ENCODE measurements around the gene ANKRD27.
A peak's percentile ranks its signal among the peaks of the same experiment; 100 is the strongest.
"Not testable (repeated sequence)": the region's sequence is repeated elsewhere in the genome, so short reads cannot be mapped to it uniquely, and the experiment has no call there.

The ANKRD27 gene

DNA sequence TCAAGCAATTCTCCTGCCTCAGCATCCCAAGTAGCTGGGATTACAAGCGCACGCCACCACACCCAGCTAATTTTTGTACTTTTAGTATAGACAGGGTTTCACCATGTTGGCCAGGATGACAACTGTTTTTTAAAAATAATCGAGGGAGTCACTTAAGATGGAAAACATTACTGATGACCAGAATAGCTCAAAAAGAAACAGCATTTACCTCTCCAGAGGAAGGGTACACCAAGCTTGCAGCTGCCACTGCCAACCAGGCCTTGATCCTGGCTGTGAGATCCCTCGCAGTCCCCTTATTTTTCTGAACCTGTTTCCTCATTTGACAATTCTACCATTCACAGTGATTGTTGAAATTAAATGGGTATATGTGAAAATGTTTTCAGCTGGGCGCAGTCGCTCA is 79.5 kb downstream of the ANKRD27 start:
- no peak for DNase-seq

DNA sequence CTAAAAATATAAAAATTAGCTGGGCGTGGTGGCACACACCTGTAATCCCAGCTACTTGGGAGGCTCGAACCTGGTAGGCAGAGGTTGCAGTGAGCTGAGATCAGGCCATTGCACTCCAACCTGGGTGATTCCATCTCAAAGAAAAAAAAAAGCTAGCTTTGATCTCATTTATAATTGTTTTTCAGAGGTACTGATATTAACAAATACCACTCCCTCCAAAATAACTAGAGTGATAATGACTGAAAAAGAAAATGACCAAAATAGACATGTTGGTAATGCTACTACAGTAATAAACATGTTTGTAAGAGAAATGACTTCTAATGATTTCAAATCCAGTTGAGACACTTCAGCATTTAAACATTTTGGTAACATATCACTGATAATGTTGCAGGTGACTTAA is 81.0 kb downstream of the ANKRD27 start:
- no peak for DNase-seq

DNA sequence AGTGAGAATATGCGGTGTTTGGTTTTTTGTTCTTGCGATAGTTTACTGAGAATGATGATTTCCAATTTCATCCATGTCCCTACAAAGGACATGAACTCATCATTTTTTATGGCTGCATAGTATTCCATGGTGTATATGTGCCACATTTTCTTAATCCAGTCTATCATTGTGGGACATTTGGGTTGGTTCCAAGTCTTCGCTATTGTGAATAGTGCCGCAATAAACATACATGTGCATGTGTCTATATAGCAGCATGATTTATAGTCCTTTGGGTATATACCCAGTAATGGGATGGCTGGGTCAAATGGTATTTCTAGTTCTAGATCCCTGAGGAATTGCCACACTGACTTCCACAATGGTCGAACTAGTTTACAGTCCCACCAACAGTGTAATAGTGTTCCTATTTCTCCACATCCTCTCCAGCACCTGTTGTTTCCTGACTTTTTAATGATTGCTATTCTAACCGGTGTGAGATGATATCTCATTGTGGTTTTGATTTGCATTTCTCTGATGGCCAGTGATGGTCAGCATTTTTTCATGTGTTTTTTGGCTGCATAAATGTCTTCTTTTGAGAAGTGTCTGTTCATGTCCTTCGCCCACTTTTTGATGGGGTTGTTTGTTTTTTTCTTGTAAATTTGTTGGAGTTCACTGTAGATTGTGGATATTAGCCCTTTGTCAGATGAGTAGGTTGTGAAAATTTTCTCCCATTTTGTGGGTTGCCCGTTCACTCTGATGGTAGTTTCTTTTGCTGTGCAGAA is 87.1 kb downstream of the ANKRD27 start:
- not testable (repeated sequence) for DNase-seq

DNA sequence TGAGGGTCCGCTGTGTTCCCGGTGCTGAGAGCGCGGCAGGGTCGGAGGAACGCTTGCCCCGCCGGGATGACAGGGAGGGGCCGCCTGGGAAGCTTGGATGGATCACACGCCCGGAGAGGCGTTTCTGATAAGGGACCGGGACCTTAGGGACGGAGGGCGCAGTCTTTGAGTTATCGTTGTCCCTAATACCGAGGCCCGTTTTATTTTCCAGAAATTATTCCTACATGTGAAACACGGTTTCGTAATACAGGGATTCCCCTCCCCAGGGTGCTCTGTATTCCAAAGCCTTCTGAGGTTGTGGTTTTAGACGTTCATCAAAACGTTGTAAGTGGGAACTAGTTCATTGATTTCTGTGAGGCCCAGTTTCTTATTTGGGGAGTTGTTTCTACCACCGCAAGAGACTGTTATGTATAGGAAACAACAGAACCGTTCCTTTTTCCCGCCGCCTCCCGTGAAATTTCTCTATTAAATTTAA is 93.2 kb downstream of the ANKRD27 start:
- no peak for DNase-seq

DNA sequence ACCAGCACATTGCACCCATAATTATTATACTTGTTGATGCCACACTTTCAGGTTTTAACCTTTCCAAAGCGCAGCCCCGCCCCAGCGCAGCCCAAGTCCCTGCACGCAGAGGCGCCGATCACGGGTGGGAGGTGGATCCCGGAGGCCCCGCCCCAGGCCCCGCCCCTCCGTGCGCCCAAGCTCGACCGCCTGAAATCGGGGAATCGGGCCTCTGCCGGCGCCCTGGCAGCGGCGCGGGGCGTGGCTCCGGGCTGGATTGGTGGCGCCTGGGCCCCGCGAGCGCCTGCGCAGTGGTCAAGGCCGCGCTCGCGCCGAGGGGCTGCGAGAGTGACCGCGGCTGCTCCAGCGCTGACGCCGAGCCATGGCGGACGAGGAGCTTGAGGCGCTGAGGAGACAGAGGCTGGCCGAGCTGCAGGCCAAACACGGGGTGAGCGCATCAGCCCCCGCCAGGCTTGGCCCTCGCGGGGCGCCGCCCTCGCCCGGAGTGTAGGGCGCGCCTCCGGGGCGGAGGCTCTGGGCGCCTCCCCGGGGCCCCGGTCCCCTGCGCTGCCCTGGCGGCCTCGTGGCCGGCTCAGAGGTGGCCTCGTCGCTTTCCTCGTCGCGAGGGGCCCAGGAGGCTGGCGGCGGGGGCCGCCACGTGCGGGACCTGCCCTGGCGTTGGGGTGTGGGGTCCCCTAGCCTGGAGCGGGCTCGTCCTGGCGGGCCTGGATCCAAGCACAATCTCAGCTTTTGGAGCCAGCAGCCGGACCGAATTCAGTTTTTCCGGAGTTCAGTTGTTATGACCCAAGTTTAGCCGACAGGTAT is 93.9 kb downstream of the ANKRD27 start, which contains the start of gene PDCD5:
Gene PDCD5, plus strand, starts transcription at position 290 of the 804 bp plus-strand sequence. Its CDS starts 72 bp downstream, at position 362.
- peak; percentile 88 for DNase-seq

DNA sequence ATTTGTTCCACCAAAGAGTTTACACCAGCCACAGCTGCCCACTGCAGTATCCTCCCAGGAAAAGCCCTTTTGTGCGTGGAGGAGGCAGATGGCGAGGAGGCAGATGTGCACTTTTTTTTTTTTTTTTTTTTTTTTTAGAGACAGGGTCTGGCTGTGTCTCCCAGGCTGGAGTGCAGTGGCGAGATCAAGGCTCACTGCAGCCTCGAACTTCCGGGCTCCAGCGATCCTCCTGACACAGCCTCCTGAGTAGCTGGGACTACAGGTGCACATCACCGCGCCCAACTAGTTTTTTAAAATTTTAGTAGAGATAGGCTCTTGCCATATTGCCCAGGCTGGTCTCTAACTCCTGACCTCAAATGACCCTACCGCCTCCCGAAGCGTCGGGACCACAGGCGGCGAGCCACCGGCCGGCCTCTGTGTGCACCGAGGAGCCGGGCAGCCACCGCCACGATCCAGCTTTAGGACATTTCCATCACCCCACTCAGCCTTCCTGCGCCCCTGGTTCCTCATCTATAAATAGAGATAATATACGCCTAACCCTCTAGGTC is 94.6 kb downstream of the ANKRD27 start:
- no peak for DNase-seq

DNA sequence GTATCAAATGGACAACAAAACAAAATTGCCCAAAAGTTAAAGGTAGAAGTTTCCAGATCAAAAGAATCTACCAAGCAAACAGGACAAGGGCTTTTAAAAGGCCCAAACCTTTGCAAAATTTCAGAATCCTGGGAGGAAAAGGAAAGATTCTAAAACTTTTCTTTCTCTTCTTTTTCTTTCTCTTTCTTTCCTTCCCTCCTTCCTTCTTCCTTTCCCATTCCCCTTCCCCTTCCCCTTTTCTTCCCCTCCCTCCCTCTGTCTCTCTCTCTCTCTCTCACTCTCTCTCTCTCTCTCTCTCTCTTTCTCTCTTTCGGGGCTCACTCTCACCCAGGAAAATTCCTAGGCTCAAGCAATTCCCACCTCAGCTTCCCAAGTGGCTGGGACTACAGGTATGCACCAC is 98.2 kb downstream of the ANKRD27 start:
- no peak for DNase-seq

DNA sequence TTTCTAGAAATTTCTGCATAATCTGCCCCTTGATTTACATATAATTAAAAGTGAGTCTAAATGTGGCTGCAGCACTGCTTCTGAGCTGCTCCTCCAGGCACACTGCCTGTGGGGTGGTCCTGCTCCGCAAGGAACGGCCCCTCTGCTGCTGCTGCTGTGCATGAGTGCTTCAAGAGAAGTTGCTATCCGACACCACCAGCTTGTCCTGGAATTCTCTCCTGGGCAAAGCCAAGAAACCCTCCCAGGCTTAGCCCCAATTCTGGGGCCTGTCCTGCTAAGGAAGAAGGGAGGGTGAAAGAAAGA is 101.5 kb downstream of the ANKRD27 start:
- no peak for DNase-seq

DNA sequence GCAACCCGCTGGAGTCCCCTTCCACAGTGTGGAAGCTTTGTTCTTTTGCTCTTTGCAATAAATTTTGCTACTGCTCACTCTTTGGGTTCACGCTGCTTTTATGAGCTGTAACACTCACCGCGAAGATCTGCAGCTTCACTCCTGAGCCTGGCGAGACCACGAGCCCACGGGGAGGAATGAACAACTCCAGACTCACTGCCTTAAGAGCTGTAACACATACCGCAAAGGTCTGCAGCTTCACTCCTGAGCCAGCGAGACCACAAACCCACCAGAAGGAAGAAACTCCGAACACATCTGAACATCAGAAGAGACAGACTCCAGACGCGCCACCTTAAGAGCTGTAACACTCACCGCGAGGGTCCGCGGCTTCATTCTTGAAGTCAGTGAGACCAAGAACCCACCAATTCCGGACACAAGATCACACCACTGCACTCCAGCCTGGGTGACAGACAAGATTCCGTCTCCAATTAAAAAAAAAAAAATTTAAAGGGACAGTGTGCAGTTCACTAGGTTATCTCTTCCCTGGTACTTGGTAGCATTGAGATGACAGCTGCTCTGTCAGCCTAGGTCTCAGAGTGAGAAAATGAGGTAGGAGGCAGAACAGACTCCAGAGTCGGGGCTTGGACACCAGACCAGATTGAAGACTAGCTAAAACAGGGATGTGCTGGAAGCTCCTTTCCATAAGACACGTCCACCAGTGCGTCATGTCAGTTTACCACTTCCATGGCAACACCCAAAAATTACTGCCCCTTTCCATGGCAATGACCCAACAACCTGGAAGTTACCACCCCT is 102.1 kb downstream of the ANKRD27 start:
- not testable (repeated sequence) for DNase-seq

DNA sequence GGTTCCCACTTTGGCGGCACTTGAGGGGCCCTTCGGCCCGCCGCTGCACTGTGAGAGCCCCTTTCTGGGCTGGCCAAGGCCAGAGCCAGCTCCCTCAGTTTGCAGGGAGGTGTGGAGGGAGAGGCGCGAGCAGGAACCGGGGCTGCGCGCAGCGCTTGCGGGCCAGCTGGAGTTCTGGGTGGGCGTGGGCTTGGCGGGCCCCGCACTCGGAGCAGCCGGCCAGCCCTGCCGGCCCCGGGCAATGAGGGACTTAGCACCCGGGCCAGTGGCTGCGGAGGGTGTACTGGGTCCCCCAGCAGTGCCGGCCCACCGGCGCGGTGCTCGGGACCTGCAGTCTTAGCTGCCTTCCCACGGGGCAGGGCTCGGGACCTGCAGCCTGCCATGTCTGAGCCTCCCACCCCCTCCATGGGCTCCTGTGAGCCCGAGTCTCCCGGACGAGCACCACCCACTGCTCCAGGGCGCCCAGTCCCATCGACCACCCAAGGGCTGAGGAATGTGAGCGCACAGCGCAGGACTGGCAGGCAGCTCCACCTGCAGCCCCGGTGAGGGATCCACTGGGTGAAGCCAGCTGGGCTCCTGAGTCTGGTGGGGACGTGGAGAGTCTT is 103.4 kb downstream of the ANKRD27 start:
- not testable (repeated sequence) for DNase-seq

DNA sequence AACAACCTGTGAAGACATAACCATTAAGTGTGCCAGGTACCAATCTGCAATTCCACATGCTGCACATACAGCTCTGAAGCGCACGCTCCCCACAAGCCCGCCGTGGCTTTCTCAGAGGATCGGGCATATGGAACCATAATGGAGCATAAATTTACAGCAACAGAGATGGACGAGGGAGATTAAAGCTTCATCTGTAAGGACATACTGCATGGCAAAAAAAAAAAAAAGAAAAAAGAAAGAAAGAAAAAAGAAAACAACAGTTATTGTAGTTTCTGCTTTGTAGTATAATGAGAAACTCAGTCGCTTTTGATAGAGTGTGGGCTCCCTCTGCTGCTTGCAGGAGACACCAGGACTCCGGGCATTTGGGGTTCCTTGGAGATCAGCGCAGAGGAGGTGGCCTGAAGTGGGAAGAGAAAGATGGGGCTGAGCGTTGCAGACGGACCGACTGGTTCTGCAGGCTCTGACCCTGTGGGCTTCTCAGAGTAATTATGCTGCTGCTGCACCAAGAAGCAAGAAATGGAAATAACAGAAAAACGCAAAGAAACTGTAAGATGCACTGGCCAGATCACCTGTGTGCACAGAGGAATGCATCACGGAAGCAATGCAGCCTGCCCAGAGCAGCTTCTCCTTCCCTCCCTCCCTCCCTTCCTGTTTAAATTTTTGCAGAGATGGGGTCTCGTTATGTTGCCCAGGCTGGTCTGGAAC is 104.7 kb downstream of the ANKRD27 start:
- no peak for DNase-seq

DNA sequence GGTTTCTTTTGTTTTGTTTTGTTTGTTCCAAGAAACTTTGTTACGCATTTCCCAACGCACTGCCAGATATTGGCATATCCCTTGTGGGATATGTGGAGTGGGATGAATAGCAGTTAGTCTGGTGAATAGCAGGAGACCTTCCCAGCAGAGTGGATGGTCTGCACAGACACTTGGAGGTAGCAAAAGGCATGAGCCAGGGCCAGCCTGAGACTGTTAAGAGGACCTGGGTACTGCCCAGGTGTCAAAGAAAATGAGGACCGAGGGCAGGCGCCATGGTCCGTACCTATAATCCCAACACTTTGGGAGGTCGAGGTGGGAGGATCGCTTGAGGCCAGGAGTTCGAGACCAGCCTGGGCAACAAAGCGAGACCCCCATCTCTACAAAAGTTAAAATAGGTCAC is 107.5 kb downstream of the ANKRD27 start:
- DNase-seq: no peak

DNA sequence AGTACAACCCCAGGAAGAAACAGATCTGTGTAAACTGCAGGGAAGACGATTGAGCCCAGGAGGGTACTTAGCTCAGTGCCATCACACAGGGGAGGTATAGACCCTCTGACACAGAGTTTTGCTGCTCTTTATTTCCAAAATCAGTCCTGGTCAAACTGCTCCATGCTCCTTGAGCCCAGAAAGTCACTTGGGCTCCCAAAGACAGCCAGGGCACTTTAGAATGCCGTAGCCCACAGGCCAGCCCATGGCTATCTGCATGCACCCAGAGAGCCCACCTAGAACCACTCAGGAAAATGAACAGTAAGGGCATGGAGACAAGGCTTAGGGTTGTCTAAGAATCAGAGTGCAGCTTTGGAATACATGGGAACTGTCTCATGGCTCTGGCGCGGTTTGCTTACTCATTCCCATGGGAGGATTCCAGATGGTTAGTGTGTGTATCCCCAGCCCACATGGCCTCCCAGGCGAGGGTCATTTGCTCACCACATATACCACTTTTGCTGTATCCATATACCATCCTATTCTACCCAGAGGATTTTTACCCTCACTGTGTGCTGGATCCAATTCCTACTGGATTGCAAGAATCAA is 108.6 kb downstream of the ANKRD27 start:
- no peak for DNase-seq

DNA sequence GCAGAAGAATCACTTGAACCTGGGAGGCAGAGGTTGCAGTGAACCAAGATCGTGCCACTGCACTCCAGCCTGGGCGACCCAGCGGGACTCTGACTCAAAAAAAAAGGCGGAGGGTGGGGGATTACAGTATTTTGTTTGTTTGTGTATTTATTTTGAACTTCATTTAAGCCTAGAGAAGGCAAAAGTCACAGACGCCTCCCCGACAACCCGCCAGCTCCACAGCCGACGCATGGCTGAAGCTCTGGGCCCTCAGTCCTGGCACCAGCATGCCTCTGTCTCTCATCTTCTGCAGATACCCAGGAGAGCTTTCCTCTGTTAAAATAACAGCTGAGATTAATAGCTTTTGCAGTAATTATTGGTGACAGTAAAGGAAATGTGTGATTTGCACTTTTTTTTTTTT is 111.2 kb downstream of the ANKRD27 start:
- no peak for DNase-seq

DNA sequence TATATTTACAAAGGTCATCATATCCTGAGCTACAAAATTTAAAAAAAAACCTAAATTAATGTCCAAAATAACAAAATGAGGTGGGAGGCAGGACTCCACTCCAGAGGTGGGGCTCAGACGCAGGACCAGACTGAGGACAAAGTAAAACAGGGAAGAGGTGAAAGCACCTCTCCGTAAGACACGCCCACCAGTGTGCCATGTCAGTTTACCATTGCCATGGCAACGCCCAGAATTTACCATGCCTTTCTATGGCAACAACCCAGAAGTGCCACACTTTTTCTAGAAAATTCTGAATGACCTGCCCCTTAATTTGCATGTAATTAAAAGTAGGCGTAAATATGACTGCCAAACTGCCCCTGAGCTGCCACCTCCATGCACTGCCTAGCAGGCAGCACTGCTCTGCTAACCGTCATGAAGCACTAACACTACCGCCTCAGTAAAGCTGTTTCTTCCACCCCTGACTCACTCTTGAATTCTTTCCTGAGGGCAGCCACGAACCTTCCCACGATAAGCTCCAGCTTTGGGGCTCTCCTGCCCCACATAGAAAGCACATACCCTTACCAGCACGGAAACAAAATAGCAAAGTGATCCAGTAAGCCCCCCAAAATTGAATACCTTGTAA is 116.3 kb downstream of the ANKRD27 start:
- DNase-seq: no peak

DNA sequence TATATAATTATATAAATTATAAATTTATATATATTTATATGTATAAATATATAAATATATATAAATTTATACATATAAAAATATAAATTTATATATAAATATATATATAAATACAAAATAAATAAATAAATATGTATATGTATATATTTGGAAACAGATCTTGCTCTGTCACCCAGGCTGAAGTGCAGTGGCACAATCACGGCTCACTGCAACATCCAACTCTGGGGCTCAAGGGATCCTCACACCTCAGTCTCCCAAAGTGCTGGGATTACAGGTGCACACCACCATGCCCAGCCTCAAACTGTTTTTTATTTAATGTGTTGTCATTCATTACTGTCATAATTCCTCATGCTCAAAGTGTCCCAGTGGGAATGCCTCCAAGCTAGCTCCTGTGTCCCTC is 119.2 kb downstream of the ANKRD27 start:
- no peak for DNase-seq

DNA sequence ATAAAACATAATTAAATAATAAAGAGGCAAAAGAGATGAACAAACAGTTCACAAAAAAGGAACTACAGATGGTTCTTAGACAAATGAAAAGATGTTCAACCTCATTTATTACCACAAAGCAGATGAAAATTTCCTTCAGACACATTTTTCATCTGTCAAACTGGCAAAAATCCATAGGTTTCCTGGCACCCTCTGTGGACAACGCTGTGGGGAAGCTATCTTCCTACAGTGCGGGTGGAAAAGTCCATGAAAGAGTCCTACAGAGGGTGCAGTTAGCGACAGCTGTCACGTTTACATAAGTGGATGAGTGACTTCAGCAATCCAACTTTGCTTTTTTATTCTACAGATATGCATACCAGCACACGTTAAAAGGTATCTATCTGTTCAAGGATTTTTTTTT is 124.3 kb downstream of the ANKRD27 start:
- DNase-seq: no peak
